OCI-LY1 (cell line): Measurements from ENCODE around the gene AKIP1.

Experiments used
- H2AFZ ChIP-seq: fragments of 200-600 bp; sonication (generic), shearing (Covaris generic); 2 replicates; pipeline ENCODE4 v1.6.0; 2014; ENCODE audit warnings: antibody characterized with exemption, mild to moderate bottlenecking, low read length
- H3F3A ChIP-seq: fragments of 200-600 bp; sonication (generic), shearing (Covaris generic); 2 replicates; pipeline ENCODE4 v1.6.0; 2014; ENCODE audit warnings: mild to moderate bottlenecking, antibody characterized with exemption, low read length, moderate library complexity; ENCODE audit not compliant: insufficient read depth
- H3K27ac ChIP-seq: fragments of 200-600 bp; sonication (generic); 2 replicates; pipeline ENCODE4 v1.5.1; 2014; ENCODE audit warnings: low read length, mixed run types, mild to moderate bottlenecking, low read depth; ENCODE audit not compliant: poor library complexity, severe bottlenecking
- H3K27me3 ChIP-seq: fragments of 200-600 bp; sonication (generic); 2 replicates; pipeline ENCODE4 v1.6.0; 2014; ENCODE audit warnings: antibody characterized with exemption, mild to moderate bottlenecking, low read length, moderate library complexity; ENCODE audit not compliant: insufficient read depth
- H3K36me3 ChIP-seq: fragments of 200-600 bp; sonication (generic); 2 replicates; pipeline ENCODE4 v1.6.1; 2014; ENCODE audit warnings: mild to moderate bottlenecking, antibody characterized with exemption, low read length, moderate library complexity, mixed read lengths; ENCODE audit not compliant: insufficient read depth
- H3K4me1 ChIP-seq: fragments of 200-600 bp; sonication (generic); 2 replicates; pipeline ENCODE4 v1.5.1; 2014; ENCODE audit warnings: mild to moderate bottlenecking, low read length, moderate library complexity; ENCODE audit not compliant: insufficient read depth, severe bottlenecking
- H3K4me2 ChIP-seq: fragments of 200-600 bp; sonication (generic), shearing (Covaris generic); 2 replicates; pipeline ENCODE4 v1.6.1; 2014; ENCODE audit warnings: low read length
- H3K4me3 ChIP-seq: fragments of 200-600 bp; sonication (generic); 2 replicates; pipeline ENCODE4 v1.5.1; 2014; ENCODE audit warnings: low read length, low read depth, mild to moderate bottlenecking, mixed read lengths; ENCODE audit not compliant: poor library complexity, severe bottlenecking
- H3K79me2 ChIP-seq: fragments of 200-600 bp; shearing (Covaris generic); 2 replicates; pipeline ENCODE4 v1.6.1; 2016; ENCODE audit warnings: mixed run types, low read length, mixed read lengths; ENCODE audit not compliant: insufficient read depth
- H3K9ac ChIP-seq: fragments of 200-600 bp; sonication (generic), shearing (Covaris generic); 2 replicates; pipeline ENCODE4 v1.6.1; 2014; ENCODE audit warnings: mild to moderate bottlenecking, low read length, mixed read lengths
- H3K9me2 ChIP-seq: fragments of 200-600 bp; sonication (generic), shearing (Covaris generic); 2 replicates; pipeline ENCODE4 v1.6.1; 2014; ENCODE audit warnings: low read depth, mild to moderate bottlenecking, low read length, mixed read lengths
- H3K9me3 ChIP-seq: fragments of 200-600 bp; shearing (Covaris generic); 2 replicates; pipeline ENCODE4 v1.6.1; 2014; ENCODE audit warnings: low read length, mixed read lengths
- H4K20me1 ChIP-seq: fragments of 200-600 bp; sonication (generic), shearing (Covaris generic); 2 replicates; pipeline ENCODE4 v1.6.0; 2016; ENCODE audit warnings: mild to moderate bottlenecking, low read length; ENCODE audit not compliant: insufficient read depth
- EZH2 ChIP-seq: fragments of 200-600 bp; sonication (generic), shearing (Covaris generic); IDR thresholded peaks from 2 replicates; pipeline ENCODE4 v1.8.0; 2017; ENCODE audit warnings: borderline replicate concordance, mixed run types, mild to moderate bottlenecking, antibody characterized with exemption, low read length, moderate library complexity, mixed read lengths
- TF ChIP-seq, protein P1 (sequence below): fragments of 200-600 bp; sonication (generic), shearing (Covaris generic); IDR thresholded peaks from 2 replicates; pipeline ENCODE4 v1.5.1; 2017; ENCODE audit warnings: mild to moderate bottlenecking, antibody characterized with exemption, low read length, moderate library complexity, mixed read lengths

AKIP1 gene

DNA sequence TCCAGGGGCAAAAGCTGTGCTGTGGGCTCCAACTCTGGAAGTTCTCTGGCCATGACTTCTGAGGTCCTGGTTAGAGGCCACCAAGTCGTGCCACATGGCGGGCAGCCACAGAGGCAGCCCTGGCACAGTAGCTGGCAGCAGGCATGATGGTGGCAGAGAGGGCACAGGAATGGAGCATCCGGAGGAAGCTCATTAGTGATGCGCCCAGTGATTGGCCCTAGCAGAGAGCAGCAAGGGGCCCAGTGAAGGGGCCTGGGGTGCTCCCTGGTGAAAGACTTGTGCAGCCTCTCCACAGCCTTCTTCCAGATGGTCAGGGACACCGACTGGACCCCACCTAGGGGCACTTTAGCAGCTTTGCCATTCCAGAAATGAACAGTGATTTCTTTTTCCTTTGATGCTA is 14.7 kb downstream of the AKIP1 start:
- TF ChIP-seq EZH2, result no peak
- TF ChIP-seq, protein P1, sequence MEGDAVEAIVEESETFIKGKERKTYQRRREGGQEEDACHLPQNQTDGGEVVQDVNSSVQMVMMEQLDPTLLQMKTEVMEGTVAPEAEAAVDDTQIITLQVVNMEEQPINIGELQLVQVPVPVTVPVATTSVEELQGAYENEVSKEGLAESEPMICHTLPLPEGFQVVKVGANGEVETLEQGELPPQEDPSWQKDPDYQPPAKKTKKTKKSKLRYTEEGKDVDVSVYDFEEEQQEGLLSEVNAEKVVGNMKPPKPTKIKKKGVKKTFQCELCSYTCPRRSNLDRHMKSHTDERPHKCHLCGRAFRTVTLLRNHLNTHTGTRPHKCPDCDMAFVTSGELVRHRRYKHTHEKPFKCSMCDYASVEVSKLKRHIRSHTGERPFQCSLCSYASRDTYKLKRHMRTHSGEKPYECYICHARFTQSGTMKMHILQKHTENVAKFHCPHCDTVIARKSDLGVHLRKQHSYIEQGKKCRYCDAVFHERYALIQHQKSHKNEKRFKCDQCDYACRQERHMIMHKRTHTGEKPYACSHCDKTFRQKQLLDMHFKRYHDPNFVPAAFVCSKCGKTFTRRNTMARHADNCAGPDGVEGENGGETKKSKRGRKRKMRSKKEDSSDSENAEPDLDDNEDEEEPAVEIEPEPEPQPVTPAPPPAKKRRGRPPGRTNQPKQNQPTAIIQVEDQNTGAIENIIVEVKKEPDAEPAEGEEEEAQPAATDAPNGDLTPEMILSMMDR, result no peak
- no peak overlapping the region for H3K9ac ChIP-seq

DNA sequence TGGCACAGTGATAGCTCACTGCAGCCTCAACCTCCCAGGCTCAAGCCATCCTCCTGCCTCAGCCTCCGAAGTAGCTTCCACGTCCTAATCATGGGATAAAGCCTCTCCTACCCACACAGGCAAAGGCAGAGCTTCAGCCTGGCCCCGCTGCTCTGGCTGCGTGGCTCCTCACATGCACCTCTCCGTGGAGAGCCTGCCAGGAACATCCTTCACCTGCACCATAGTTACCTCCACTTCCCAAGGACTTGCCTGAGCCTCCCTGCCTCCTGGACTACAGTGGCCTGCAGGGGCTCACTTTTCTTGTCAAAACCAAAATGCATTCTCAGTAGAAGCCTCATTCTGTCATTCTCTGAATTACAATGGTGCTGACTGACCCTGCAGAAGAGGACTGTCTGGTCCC is 15.2 kb downstream of the AKIP1 start:
- Histone ChIP-seq H3K36me3 (no peaks in the 10 kb centered on the region), H3K9me3 (no peaks in the 10 kb centered on the region), H3K9ac (no peak overlapping the region), H3K79me2 (no peaks in the 10 kb centered on the region), H3K4me2 (no peak overlapping the region), H3F3A (no peaks in the 10 kb centered on the region), H3K27ac (no peak overlapping the region), H3K9me2 (no peaks in the 10 kb centered on the region), H3K4me1 (no peaks in the 10 kb centered on the region), H3K27me3 (no peaks in the 10 kb centered on the region), H2AFZ (no peak overlapping the region), H3K4me3 (no peak overlapping the region), H4K20me1 (no peaks in the 10 kb centered on the region)
- TF ChIP-seq, protein P1, result no peak
- TF ChIP-seq EZH2, result no peak

More for the DNA sequence above, 14.7 kb downstream of the AKIP1 start:
- Histone ChIP-seq H3K79me2 (no peaks in the 10 kb centered on the region), H4K20me1 (no peaks in the 10 kb centered on the region), H3K4me1 (no peaks in the 10 kb centered on the region), H3K9me3 (no peaks in the 10 kb centered on the region), H3K27me3 (no peaks in the 10 kb centered on the region), H2AFZ (no peak overlapping the region), H3K36me3 (no peaks in the 10 kb centered on the region), H3K9me2 (no peaks in the 10 kb centered on the region), H3K4me2 (no peak overlapping the region), H3K27ac (no peak overlapping the region), H3F3A (no peaks in the 10 kb centered on the region), H3K4me3 (no peak overlapping the region)

DNA sequence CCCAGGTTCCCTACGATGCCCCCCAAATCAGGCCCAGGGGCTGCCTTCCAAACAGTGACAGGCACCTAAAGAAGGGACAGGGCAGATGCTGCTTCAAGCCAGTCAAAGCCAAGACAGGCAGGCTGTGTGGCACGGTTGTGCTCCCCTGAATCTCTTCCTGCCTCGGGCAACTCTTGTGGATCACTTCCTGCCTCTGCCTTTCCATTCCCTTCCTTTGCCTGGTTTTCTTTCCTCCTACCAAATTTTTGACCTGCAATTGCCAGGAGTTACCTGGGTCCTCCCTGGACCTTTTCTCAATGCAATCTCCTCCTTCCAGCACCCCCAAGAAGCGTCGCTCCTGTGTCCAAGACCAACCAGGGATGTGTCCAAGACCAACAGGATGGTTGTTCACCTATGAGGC is 16.2 kb downstream of the AKIP1 start:
- no peak overlapping the region for H3K27ac ChIP-seq

More for the DNA sequence above, 16.2 kb downstream of the AKIP1 start:
- Histone ChIP-seq H3K4me2 (no peak overlapping the region), H3K36me3 (no peaks in the 10 kb centered on the region), H3F3A (no peaks in the 10 kb centered on the region), H3K4me3 (no peak overlapping the region), H3K4me1 (no peaks in the 10 kb centered on the region), H3K9me2 (no peaks in the 10 kb centered on the region), H3K27me3 (no peaks in the 10 kb centered on the region), H2AFZ (no peak overlapping the region), H3K9ac (no peak overlapping the region), H4K20me1 (no peaks in the 10 kb centered on the region), H3K79me2 (no peaks in the 10 kb centered on the region), H3K9me3 (no peaks in the 10 kb centered on the region)
- no peak for TF ChIP-seq EZH2
- TF ChIP-seq, protein P1, result no peak
